HPDE6-E6E7 (cell line): Measurements from ENCODE around the gene SMAP1.
A peak's percentile ranks its signal among the peaks of the same experiment; 100 is the strongest.

ENCODE experiments used
- DNase-seq: peaks from one replicate; pipeline ENCODE4 v3.0.0; 2011; ENCODE audit warnings: missing footprints; ENCODE audit errors: extremely low spot score

The SMAP1 gene

DNA sequence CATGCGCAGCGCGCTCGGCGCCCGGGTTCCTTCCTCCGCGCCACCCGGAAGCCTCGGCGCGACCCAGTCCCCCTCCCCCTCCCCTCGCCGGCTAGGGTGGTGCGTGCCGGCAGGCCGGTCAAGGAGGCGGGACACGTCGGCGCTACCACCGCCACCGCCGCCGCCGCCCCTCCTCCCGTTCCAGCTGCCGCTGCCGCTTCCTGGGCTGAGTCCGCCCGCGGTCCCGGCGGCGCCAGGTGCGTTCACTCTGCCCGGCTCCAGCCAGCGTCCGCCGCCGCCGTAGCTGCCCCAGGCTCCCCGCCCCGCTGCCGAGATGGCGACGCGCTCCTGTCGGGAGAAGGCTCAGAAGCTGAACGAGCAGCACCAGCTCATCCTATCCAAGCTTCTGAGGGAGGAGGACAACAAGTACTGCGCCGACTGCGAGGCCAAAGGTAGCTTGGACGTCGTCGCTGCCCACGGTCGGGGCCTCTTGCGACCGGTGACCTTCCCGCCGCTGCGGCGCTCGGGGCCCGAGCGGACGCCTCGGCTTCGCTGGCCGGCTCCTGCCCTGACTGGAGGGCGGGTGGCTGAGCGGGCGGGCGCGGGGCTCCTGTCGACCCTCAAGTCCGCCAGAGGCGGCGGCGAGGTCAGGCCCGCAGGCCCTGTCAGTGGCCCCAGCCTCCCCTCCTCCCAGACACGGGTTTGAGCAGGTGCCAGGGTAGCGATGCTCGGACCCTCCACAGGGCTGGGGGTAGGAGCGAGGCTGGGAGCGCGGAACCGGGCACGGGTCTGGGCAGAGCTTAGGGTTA lies at the start of gene SMAP1:
Gene SMAP1, plus strand, starts transcription at position 173 of the 788 bp plus-strand sequence. Its CDS starts 141 bp downstream, at position 314.
- DNase-seq: peak; percentile 93

DNA sequence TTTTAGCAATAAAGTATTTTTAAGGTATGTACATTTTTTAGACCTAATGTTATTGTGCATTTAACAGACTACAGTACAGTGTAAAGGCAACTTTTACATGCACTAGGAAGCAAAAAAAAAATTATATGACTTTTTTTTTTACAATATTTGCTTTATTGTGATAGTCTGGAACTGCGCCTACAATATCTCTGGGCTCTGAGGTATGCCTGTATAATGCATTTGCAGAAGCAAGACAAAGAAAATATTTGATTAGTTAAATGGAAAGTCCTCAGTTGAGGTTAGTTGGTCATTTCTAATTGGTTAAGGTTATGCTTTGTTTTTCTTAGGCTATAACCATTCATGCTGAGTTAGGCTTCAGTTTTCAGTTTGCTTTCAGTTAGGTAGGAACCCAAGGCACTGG lies 46.9 kb upstream of the SMAP1 start:
- DNase-seq: no peak

DNA sequence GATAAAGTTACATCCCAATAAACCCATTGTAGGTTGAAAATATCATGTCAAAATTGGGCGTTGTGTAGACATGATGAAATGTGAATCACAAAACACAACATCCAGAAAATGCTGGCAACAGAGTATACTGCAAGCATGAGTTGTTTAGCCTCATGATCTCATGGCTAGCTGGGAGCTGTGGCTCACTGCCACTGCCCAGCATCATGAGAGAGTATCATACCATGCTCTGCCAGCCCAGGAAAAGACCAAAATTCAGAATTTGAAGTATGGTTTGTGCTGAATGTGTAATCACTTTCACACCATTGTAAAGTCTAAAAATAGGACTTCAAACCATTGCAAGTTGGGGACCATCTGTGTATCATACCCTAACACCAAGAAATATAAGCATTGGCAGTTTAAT lies 45.2 kb upstream of the SMAP1 start:
- no peak for DNase-seq

DNA sequence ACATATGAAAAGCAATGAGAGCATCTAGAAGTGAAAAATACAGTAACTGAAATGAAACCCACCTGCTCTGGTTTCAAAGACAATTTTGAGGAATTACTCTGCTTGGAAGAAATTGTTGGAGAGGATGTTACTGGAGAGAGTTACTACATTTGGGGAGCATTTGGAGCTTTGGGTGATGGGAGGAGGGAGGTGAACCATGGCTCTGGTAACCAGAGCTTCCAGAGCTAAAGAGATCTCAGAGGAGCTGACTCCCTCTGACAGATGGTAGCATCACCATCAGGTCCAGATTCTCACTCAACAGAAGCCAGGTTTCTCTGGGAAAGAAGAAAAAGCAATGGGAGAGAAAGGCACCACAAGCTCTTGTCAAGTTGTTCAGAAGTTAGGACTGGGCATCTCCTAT lies 42.2 kb upstream of the SMAP1 start:
- no peak for DNase-seq

DNA sequence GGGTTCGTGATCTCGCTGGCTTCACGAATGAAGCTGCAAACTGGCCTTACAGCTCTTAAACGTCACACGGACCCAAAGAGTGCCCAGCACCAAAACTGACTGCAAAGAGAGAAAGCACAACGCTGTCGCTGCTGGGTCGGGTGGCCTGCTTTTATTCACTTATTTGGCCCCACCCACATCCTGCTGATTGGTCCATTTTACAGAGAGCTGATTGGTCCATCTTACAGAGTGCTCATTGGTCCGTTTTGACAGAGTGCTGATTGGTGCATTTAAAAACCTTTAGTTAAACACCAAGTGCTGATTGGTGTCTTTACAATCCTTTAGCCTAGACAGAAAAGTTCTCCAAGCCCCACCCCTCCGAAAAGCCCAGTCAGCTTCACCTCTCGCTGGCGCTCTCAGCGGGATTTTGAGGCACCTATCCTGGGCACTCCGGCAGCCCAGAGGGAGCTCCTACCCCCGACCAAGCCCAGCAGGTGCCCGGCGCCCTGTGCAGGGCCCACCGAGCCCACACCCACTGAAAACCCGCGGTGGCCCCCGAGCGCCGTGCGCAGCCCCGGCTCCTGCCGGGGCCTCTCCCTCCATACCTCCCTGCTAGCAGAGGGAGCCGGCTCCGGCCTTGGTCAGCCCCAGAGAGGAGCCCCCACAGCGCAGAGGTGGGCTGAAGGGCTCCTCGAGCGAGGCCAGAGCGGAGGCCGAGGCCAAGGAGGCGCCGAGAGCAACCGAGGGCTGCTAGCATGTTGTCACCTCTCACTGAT lies 40.0 kb upstream of the SMAP1 start:
- DNase-seq: no peak

DNA sequence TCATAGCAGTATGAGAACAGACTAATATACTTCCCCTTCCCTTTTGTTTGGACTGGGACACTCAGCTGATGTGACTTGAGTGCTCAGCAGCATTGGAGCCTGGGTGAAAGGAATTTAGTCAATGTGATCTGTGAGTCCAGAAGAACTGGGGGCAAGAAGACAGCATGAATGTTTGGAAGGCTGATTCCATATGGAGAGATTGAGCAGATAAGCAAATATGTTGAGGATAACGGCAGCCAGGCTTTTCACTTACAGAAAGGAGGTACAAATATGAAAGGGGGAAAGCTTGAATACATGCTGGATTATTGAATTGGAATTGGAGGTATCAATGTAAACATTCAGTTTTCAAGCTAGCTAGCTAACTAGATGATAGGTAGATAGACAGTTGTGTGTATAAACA lies 37.8 kb upstream of the SMAP1 start:
- no peak for DNase-seq

DNA sequence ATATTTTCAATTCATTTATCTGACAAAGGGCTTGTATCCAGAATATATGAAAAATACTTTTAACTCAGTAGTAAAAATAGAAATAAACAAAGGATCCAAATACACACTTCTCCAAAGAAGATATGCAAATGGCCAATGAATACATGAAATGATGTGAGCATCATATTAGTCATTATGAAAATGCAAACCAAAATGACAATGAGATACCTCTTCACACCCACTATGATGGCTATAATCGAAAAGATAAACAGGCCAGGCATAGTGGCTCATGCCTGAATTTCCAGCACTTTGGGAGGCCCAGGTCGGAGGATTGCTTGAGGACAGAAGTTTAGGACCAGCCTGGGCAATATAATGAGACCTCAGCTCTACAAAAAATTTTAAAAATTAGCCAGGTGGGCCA lies 33.8 kb upstream of the SMAP1 start:
- no peak for DNase-seq

DNA sequence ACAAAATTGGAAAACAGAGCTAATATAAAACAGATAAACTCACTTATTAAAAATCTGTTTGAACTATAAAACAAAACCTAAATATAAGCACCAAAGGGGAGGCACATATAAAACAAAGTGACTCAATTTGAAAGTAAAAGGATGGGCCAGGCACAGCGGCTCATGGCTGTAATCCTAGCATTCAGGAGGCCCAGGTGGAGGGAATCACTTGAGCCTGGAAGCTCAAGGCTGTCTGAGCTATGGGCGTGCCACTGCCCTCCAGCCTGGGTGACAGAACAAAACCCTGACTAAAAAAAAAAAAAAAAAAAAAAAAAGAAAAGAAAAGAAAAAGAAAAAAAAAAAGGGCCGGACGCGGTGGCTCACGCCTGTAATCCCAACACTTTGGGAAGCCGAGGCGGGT lies 31.1 kb upstream of the SMAP1 start:
- DNase-seq: no peak

DNA sequence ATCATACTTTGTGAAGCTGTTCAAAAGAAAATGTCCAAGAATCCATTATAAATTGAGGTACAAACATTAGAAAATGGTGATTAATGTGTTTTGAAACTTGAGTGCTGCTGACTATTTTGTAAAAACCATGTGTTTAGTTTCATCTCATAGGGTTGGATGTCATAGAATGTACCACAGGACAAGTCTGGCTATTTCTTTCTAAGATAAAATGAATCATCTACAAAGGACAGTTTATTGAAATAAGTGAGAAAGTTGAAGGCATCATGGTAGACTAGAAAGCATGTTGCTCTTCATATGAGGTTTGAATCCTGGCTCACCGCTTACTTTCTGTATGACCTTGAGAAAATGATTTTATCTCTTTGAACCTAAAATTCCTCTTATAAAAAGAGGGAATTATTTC lies 29.2 kb upstream of the SMAP1 start:
- no peak for DNase-seq

DNA sequence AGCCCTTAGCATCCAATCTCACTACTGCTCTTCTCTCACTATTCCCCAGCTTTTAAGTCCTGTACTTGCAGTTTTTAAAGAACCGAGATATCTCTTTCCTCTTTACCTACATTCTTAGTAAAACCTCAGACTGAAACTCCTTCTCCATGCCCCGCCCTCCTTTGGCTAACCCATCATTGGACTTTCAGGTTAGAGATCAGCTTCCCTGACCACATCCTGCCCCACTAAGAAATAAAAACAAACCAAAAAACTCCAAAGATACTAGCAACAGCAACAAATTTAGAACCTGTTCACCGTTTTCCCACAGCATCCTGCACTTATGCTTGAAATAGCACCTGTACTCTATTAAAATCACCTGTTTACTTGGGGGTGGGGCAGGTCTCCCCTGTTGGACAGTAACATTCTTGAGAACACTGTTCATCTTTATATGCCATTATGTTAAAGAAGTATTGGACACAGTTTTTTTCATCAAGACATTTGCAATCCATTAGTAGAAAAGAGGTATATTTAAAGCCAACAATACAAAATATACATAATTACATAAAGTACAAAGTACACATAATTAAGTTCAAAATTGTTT lies 16.3 kb upstream of the SMAP1 start:
- DNase-seq: no peak

DNA sequence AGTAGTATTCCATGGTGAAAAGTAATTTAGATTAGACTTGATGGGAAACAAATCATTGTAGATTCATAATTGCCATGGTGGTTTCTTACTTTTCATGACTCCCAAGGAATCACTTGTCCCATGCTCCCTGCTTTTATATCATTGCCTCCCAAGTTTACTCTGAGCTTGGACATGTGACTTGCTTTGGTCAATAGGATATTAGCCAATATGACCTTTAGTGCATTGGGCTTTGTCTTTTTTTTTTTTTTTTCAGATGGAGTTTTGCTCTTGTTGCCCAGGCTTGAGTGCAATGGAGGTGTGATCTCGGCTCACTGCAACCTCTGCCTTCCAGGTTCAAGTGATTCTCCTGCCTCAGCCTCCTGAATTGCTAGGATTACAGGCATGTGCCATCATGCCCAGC lies 15.5 kb upstream of the SMAP1 start:
- no peak for DNase-seq

DNA sequence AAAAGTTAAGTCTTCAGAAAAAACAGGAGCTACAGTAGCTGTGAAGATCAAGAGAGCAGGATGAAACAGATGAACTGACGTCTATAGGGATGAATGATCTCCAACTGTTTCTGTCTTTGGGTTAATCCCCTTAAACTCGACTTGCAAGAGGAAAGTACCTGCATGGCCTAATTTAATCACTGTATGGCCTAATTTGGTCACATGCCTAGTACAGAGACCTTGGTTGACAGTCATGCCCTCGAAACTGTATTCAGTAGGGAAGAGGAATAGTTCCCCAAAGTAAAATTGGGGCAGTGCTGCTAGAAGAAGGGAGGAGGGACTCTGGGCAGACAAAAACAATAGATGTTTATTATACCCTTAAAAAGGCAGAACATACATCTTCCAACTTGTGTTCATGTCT lies 10.0 kb upstream of the SMAP1 start:
- DNase-seq: no peak

DNA sequence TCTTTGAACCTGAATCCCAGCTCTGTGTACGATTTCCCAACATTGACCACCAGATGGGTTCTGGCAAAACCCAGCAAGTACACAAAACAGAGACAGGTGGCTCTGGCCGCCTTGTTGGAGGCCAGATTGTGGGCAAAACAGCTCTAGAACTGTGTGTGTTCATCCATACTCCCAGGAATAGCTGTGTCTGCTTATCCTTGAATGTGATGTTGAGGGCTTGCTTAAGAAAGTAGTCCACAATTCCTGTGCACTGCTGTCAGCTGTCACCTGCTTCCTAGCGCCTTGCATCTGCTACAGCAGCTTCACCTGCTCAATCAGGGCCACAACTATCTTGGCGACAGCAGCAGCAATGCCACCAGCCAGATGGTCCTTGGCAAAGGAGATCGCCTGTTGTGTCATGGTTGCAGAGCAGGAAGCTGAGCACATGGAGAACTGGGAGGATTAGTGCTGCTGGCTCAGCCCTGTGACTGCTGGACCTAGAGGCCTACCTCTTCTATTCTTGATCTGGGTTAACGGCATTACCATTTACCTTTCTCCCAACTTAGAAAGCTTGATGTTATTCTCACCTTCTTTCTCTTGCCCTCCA lies 3.7 kb upstream of the SMAP1 start:
- DNase-seq: no peak

DNA sequence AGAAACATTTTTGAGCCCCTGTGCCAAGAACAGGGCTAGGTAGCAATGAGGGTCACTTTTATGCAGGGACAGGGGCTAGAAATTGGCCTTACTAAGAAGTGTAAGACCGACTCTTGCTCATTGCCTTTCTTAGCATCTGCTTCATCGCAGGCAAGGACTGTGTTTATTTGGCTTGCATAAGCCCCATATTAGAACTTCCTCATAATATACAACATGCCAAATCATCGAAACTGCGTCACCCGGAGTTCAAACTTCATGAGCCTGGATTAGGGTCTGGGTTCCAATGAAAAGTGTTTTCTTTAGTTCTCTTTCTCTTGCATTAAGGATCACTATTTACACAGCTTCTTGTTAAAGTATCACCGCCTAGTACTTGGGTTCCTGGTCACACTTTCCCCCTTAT lies 977 bp upstream of the SMAP1 start:
- no peak for DNase-seq

DNA sequence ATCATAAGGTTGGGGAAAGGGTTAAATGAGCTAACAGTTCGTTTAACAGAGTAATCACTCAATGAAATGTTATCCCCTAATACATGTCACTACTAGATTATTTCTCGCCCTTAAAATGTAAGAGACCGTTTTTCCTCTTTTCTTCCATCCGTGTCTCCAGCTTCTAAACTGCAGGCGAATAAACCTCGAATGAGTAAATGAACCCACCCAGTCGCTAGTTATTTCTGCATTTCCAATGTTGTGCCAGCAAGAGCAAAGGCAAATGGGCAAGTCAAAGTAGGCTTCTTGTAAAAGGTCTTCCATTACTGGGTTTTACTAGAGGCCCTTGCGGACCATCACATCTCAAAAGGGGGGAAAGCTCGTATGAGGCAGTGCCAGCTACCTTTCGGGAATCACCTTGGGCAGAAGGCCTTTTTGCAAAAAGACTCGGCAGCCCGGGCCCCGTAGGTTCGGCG lies 400 bp upstream of the SMAP1 start:
- no peak for DNase-seq

DNA sequence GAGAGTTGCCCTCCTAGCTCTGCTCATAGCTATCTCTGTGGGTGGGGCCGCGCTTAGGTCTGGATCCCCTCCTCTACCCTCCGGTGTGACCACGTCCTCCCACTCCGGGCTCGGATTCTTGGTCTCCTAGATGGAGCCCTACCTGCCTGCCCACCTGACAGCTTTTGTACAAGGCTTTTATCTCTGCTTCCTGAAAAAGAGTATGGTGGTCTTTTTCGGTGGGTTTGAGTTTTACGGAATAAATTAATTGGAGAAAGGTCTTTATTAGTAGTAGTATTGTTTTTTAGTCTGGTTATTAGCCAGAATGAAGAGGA lies 773 bp downstream of the SMAP1 start:
- peak; percentile 31 for DNase-seq

DNA sequence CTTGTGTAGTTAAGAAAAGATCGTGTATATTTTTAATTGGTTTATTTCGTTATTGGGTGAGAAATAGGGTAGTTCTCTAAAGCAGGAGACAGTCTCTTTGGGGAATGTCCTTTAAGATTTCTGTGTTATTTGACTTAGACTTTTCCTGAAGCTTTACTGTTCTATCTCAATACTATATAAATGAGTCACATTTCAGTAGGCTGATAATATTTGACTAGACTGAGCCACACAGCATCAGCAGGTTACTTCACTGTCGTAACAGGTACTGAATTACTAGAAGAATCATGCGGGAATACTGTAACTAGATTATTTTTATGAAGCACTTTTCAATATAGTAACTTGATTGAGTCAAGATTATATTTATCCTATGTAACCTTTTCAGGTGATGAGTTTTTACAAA lies 1.4 kb downstream of the SMAP1 start:
- peak; percentile 29 for DNase-seq

DNA sequence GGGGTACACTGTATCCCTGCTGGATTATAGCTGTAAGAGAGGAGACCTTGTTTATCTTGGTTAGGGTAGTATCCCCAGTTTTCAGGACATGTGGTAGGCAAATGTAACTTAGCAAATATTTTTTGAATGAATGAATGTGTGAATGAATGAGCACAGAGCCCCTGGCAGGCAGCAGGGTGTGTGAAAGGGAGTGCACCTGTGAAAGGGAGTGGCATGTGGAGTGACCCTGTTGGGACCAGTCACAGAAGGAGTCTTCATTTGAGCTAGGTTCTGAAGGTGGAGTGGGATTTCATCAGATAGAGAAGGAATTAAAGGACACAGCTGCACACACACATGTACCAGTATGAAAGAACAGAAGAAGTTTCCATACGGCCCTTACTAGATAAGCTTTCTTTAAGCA lies 4.9 kb downstream of the SMAP1 start:
- no peak for DNase-seq

DNA sequence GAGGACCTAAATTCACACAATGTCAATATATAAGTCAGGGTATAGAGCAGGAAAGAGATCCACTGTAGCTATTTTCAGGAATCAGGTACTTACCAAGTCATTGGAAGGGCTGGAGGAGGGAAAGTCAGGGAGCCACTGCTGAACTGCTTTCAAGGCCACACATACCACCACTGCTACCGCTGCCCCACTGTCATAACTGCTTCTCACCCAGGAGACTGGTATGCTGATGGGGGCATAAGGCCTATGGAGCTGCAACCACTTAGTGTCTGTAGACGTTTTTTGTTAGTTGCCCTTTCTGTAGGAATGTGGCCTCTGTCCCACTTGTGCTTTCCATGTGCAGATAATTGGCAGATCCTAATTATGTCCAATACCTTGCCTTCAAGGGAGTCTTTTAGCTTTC lies 5.4 kb downstream of the SMAP1 start:
- DNase-seq: no peak

DNA sequence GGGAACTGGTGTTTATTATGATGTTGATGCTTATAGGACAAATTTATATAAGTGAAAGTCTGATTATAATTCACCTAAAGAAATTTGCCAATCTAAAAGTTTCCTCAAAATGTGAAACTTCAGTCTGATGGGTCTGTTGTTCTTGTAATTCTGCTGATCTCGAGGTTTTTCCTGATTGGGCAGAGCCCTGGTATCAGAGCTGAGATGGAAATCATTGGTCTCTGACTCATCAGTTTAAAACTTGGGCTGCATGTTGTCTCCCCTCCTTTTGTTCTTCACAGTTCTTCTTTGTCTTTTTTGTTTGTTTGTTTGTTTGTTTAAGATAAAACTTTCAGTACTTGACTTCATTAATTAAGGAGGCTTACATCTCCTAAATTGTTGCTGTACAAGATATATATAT lies 5.9 kb downstream of the SMAP1 start:
- DNase-seq: no peak

DNA sequence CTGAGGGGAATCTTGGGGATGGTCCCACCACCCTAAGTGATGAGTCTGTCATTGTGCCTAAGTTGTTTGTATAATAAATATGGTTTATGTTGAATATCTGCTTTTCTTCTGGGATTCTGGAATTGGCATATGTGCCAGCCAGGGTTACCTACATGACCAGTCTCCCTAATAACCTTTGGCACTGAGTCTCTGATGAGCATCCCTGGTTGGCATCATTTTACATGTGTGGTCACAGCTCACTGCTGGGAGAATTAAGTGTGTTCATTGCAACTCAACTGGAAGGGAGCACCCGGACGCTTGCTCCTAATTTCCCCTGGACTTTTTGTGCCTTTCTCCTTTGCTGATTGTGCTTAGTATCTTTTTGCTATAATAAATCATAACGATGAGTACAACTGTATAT lies 8.1 kb downstream of the SMAP1 start:
- no peak for DNase-seq

DNA sequence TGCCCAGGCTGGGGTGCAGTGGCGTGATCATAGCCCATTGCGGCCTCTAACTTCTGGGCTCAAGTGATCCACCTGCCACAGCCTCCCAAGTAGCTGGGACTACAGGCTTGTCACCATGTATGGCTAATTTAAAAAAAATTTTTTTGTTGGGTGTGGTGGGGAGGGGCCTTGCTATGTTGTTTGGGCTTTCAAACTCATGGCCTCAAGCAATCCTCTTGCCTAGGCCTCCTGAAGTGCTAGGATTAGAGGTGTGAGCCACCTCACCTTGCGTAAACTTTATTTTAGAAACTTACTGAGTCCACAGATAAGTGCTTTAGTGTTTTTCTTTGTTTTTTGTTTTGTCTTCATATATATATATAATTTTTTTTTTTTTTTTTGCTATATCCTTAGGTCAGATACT lies 9.1 kb downstream of the SMAP1 start:
- no peak for DNase-seq

DNA sequence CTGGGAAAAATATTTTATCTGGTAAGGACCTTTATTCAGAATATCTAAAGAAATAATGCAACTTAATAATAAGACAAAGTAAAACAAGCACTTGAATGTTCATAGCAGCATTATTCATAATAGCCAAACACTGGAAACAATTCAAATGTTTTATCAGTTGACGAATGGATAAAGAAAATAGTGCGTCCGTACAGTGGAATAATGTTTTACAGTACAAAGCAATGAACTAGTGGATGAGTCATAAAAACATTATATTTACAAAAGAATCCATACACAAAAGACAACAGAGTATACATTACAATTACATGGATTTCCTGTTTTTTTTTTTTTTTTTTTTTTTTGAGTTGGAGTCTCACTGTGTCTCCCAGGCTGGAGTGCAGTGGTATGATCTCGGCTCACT lies 12.7 kb downstream of the SMAP1 start:
- DNase-seq: no peak
